Measurements from ENCODE around the gene PREP.

DNA sequence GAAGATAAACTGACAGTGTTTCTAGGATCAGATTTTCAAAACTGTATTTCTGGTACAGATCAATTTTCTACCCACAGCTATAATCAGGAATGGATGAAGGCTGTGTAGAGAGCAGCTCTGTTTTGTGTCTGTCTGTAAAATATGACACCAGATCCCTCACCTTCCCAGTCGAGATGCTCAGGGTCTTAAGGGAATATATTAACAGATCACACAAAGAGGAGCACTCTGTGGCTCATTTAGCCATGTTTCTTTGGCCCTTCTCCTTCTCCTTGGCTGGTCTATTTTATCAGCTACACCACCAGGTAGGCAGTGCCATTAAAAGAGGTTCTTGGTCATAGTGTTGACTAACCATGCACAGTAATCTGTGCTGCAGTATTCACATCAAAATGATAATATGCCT is 82.6 kb downstream of the PREP start:
- no peak for TF ChIP-seq POLR2A (IDR thresholded peaks at IDR 0.05)
- TF ChIP-seq, protein P1, sequence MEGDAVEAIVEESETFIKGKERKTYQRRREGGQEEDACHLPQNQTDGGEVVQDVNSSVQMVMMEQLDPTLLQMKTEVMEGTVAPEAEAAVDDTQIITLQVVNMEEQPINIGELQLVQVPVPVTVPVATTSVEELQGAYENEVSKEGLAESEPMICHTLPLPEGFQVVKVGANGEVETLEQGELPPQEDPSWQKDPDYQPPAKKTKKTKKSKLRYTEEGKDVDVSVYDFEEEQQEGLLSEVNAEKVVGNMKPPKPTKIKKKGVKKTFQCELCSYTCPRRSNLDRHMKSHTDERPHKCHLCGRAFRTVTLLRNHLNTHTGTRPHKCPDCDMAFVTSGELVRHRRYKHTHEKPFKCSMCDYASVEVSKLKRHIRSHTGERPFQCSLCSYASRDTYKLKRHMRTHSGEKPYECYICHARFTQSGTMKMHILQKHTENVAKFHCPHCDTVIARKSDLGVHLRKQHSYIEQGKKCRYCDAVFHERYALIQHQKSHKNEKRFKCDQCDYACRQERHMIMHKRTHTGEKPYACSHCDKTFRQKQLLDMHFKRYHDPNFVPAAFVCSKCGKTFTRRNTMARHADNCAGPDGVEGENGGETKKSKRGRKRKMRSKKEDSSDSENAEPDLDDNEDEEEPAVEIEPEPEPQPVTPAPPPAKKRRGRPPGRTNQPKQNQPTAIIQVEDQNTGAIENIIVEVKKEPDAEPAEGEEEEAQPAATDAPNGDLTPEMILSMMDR (IDR thresholded peaks at IDR 0.05 in 4 of 5, conservative IDR thresholded peaks at IDR 0.05 in 1 of 5): no peak
